ENCODE results near the gene CORO1C. TPM values are rescaled to one million over a fixed set of nuclear protein-coding genes. Genes with fewer than 3 reads are reported as not detected.
"Not testable (repeated sequence)": the region's sequence is repeated elsewhere in the genome, so short reads cannot be mapped to it uniquely, and the experiment has no call there.

The CORO1C gene
- total RNA-seq, 4 donors from 2014 or later, result 24.7 to 47.6 (median 30.9) TPM

- Histone ChIP-seq H3K27me3 (no peaks in the 10 kb centered on the region), H3K4me1 (no peaks in the 10 kb centered on the region), H3K9me3 (no peaks in the 10 kb centered on the region), H3K4me3 (no peak overlapping the region), H3K36me3 (no peaks in the 10 kb centered on the region), H3K27ac (no peak overlapping the region)
- intact Hi-C loops (cut with DNase I; ENCODE audit: low total_unique reads) (no loop called here), in situ Hi-C loops (cut with MboI; ENCODE audit: low sequenced_read_pairs in 4 of 4) (loop anchor here in 1 of 4 donors (10.0 kb wide), 1 partner anchor 211 kb away; no protein-coding TSS in a partner anchor)
- TF ChIP-seq POLR2A (IDR thresholded peaks at IDR 0.05), result no peak
- TF ChIP-seq, protein P1, sequence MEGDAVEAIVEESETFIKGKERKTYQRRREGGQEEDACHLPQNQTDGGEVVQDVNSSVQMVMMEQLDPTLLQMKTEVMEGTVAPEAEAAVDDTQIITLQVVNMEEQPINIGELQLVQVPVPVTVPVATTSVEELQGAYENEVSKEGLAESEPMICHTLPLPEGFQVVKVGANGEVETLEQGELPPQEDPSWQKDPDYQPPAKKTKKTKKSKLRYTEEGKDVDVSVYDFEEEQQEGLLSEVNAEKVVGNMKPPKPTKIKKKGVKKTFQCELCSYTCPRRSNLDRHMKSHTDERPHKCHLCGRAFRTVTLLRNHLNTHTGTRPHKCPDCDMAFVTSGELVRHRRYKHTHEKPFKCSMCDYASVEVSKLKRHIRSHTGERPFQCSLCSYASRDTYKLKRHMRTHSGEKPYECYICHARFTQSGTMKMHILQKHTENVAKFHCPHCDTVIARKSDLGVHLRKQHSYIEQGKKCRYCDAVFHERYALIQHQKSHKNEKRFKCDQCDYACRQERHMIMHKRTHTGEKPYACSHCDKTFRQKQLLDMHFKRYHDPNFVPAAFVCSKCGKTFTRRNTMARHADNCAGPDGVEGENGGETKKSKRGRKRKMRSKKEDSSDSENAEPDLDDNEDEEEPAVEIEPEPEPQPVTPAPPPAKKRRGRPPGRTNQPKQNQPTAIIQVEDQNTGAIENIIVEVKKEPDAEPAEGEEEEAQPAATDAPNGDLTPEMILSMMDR (IDR thresholded peaks at IDR 0.05 in 4 of 5, conservative IDR thresholded peaks at IDR 0.05 in 1 of 5), result no peak
- ATAC-seq, result no peak
- DNase-seq, result no peak
These were observed 12.9 kb upstream of the CORO1C start for GRCh38 chr12:108744021-108744897.

DNA sequence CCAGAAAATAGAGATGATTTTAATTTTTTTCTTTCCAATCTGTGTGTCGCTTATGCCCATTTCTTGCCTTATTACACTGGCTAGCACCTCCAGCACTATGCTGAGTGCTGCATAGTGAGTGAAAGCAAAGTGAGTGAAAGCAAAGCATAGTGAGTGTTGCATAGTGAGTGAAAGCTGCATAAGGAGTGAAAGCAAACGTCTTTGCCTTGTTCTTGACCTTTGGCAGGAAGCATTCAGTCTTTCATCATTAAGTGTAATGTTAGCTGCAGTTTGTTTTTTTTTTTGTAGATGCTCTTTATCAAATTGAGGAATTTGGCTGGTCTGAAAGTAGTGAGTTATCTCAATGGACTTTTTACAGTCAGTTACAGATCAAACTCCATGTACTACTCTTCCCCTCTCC lies 6.9 kb upstream of the CORO1C start:
- no peaks in the 10 kb centered on the region for H3K9me3 ChIP-seq
- no peaks in the 10 kb centered on the region for H3K27me3 ChIP-seq
- H3K36me3 ChIP-seq, result no peaks in the 10 kb centered on the region
- in situ Hi-C loops (cut with MboI; ENCODE audit: low sequenced_read_pairs in 4 of 4) (no loop called here), intact Hi-C loops (cut with DNase I; ENCODE audit: low total_unique reads) (no loop called here)
- no peak for DNase-seq
- H3K4me1 ChIP-seq, result no peaks in the 10 kb centered on the region
- TF ChIP-seq, protein P1 (IDR thresholded peaks at IDR 0.05 in 4 of 5, conservative IDR thresholded peaks at IDR 0.05 in 1 of 5), result no peak
- TF ChIP-seq POLR2A (IDR thresholded peaks at IDR 0.05), result no peak
- H3K27ac ChIP-seq, result no peak overlapping the region
- ATAC-seq, result no peak
- no peak overlapping the region for H3K4me3 ChIP-seq

DNA sequence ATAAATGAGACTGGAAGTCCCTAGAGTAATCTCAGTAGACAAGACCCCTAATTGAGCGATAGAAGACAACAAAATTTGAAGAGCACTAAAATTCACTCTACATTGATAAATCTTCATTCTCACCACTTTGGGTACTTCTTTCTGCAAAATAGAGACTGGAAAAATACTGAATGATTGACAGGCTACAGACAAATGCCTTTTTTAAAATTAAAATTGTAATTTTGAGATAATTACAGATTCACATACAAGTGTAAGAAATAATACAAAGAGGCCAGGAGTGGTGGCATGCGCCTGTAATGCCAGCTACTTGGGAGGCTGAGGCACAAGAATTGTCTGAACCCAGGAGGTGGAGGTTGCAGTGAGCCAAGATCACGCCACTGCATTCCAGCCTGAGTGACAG lies 4.5 kb upstream of the CORO1C start:
- peaks cover 7% of the 10 kb centered on the region in 2 donors for H3K4me1 ChIP-seq
- no peak overlapping the region for H3K27ac ChIP-seq
- H3K4me3 ChIP-seq, result no peak overlapping the region
- no peak for DNase-seq
- ATAC-seq, result no peak
- in situ Hi-C loops (cut with MboI; ENCODE audit: low sequenced_read_pairs in 4 of 4) (no loop called here), intact Hi-C loops (cut with DNase I; ENCODE audit: low total_unique reads) (no loop called here)
- H3K9me3 ChIP-seq, result no peaks in the 10 kb centered on the region
- no peaks in the 10 kb centered on the region for H3K36me3 ChIP-seq
- no peaks in the 10 kb centered on the region for H3K27me3 ChIP-seq
- TF ChIP-seq POLR2A (IDR thresholded peaks at IDR 0.05), result no peak
- TF ChIP-seq, protein P1 (IDR thresholded peaks at IDR 0.05 in 4 of 5, conservative IDR thresholded peaks at IDR 0.05 in 1 of 5), result no peak

GRCh38 chr12:108734200-108734906 lies 3.0 kb upstream of the CORO1C start:
- Histone ChIP-seq H3K27ac (peak overlapping the region; percentile 41 to 67 (median 62)), H3K36me3 (no peaks in the 10 kb centered on the region), H3K4me1 (peaks cover 9 to 10% of the 10 kb centered on the region in 2 donors), H3K27me3 (no peaks in the 10 kb centered on the region), H3K9me3 (no peaks in the 10 kb centered on the region), H3K4me3 (no peak overlapping the region)
- DNase-seq, result no peak
- in situ Hi-C loops (cut with MboI; ENCODE audit: low sequenced_read_pairs in 4 of 4), result no loop called here
- peak in 1 of 2 donors; percentile 0 for TF ChIP-seq POLR2A (IDR thresholded peaks at IDR 0.05)
- TF ChIP-seq, protein P1 (IDR thresholded peaks at IDR 0.05 in 4 of 5, conservative IDR thresholded peaks at IDR 0.05 in 1 of 5), result no peak
- ATAC-seq, result no peak
- intact Hi-C loops (cut with DNase I; ENCODE audit: low total_unique reads), result loop anchor here (5.0 kb wide), 3 partner anchors 53 to 363 kb away; partner anchors contain the start of genes ISCU, SART3 and UNG

GRCh38 chr12:108733230-108733531 lies 1.9 kb upstream of the CORO1C start:
- in situ Hi-C loops (cut with MboI; ENCODE audit: low sequenced_read_pairs in 4 of 4); H3K27me3 ChIP-seq; H3K36me3 ChIP-seq; H3K9me3 ChIP-seq; DNase-seq; ATAC-seq; H3K4me3 ChIP-seq: not testable (repeated sequence)
- intact Hi-C loops (cut with DNase I; ENCODE audit: low total_unique reads), result loop anchor here (5.0 kb wide), 3 partner anchors 54 to 364 kb away; partner anchors contain the start of genes ISCU, SART3 and UNG
- H3K27ac ChIP-seq, result peak overlapping the region; percentile 96 to 100 (median 100)
- H3K4me1 ChIP-seq, result peaks cover 19 to 20% of the 10 kb centered on the region in 2 donors
